ENCODE results near the gene MR1. TPM values are rescaled to one million over a fixed set of nuclear protein-coding genes. Genes with fewer than 3 reads are reported as not detected.

MR1 gene
- total and polyA plus RNA-seq, 2 donors from 2014 or later: 15.2 to 29.3 TPM

DNA sequence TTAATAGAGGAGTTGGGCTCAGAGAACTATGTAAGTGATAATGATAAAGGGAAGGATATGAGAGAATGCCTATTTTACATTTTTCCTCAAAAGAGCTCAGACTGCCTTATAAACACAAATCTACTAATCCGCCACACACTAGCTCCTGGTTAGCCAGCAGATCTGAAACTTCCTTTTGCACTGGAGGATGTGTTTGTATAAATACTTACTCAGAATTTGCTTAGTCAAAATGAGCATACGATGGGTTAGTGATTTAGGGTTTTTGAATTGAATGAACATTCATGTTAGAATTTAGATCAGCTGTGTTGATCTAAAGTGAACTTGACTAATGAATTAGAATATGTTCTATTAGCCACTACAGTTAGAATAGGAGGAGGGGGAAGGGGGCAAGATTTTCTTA lies 45.6 kb downstream of the MR1 start:
- Histone ChIP-seq H3K9me3 (ENCODE audit: control insufficient read depth in 2 of 3, insufficient read depth in 1 of 3, low read length in 3 of 3) (no peaks in the 10 kb centered on the region), H3K27me3 (ENCODE audit: control insufficient read depth, insufficient read depth, low read length) (no peaks in the 10 kb centered on the region), H3K4me1 (ENCODE audit: control insufficient read depth in 2 of 3, insufficient read depth in 2 of 3, low read depth in 1 of 3, low read length in 3 of 3) (peaks cover 0 to 2% (median 0%) of the 10 kb centered on the region in 3 donors), H3K36me3 (ENCODE audit: control insufficient read depth in 2 of 3, insufficient read depth in 3 of 3, low read length in 3 of 3) (no peaks in the 10 kb centered on the region), H3K27ac (ENCODE audit: low read depth in 2 of 2, low read length in 2 of 2) (no peak overlapping the region), H3K9ac (ENCODE audit: low read length in 3 of 3) (no peak overlapping the region), H3K4me3 (ENCODE audit: low read length in 3 of 3) (no peak overlapping the region)
- intact Hi-C loops (cut with DNase I): no loop called here
- TF ChIP-seq, protein P1, sequence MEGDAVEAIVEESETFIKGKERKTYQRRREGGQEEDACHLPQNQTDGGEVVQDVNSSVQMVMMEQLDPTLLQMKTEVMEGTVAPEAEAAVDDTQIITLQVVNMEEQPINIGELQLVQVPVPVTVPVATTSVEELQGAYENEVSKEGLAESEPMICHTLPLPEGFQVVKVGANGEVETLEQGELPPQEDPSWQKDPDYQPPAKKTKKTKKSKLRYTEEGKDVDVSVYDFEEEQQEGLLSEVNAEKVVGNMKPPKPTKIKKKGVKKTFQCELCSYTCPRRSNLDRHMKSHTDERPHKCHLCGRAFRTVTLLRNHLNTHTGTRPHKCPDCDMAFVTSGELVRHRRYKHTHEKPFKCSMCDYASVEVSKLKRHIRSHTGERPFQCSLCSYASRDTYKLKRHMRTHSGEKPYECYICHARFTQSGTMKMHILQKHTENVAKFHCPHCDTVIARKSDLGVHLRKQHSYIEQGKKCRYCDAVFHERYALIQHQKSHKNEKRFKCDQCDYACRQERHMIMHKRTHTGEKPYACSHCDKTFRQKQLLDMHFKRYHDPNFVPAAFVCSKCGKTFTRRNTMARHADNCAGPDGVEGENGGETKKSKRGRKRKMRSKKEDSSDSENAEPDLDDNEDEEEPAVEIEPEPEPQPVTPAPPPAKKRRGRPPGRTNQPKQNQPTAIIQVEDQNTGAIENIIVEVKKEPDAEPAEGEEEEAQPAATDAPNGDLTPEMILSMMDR (IDR thresholded peaks at IDR 0.05; ENCODE audit: borderline replicate concordance, extremely low read depth, insufficient read depth): no peak
- FAIRE-seq (no peak), DNase-seq (no peak)

DNA sequence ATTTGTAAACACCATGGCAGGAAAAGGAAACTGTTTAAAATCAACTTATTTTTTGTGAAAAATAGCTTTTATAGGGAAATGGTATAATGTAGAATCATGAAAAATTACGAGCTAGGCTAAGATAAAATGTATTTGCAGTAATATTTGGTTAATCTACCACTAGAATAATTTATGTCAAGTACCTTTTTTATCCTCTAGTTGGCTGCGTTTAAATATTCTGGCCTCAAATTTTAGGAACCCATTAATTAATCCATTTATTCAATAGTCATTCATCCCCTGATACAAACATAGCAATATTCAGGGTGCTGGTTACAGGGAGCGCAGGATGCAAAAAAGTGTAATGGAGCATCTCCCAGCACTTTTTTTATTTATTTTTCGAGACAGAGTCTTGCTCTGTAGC lies 46.1 kb downstream of the MR1 start:
- DNase-seq (no peak), FAIRE-seq (no peak)
- H3K9me3 ChIP-seq (ENCODE audit: control insufficient read depth in 2 of 3, insufficient read depth in 1 of 3, low read length in 3 of 3): no peaks in the 10 kb centered on the region
- no peak overlapping the region for H3K4me3 ChIP-seq (ENCODE audit: low read length in 3 of 3)
- H3K9ac ChIP-seq (ENCODE audit: low read length in 3 of 3): no peak overlapping the region
- intact Hi-C loops (cut with DNase I): loop anchor here (10.0 kb wide), 1 partner anchor 65 kb away; no protein-coding TSS in a partner anchor
- no peak overlapping the region for H3K27ac ChIP-seq (ENCODE audit: low read depth in 2 of 2, low read length in 2 of 2)
- TF ChIP-seq, protein P1 (IDR thresholded peaks at IDR 0.05; ENCODE audit: borderline replicate concordance, extremely low read depth, insufficient read depth): no peak
- no peaks in the 10 kb centered on the region for H3K36me3 ChIP-seq (ENCODE audit: control insufficient read depth in 2 of 3, insufficient read depth in 3 of 3, low read length in 3 of 3)
- H3K4me1 ChIP-seq (ENCODE audit: control insufficient read depth in 2 of 3, insufficient read depth in 2 of 3, low read depth in 1 of 3, low read length in 3 of 3): peaks cover 0 to 2% (median 0%) of the 10 kb centered on the region in 3 donors
- H3K27me3 ChIP-seq (ENCODE audit: control insufficient read depth, insufficient read depth, low read length): no peaks in the 10 kb centered on the region

DNA sequence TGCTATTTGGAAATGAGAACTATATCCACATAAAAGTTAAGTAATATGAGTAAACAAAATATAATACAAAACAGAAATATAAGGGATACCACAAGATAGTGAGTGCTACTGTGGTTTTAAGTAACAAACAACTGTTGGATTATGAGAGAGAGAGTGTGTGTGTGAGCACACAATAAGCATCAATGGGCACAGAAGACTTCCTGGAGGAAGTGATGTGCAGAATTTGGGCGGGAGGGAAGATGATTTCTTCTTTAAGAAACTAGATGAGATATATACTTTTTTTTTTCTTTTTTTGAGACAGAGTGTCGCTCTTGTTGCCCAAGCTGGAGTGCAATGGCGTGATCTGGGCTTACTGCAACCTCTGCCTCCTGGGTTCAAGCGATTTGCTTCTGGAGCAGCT lies 46.8 kb downstream of the MR1 start:
- TF ChIP-seq, protein P1 (IDR thresholded peaks at IDR 0.05; ENCODE audit: borderline replicate concordance, extremely low read depth, insufficient read depth): no peak
- intact Hi-C loops (cut with DNase I): loop anchor here (10.0 kb wide), 1 partner anchor 64 kb away; no protein-coding TSS in a partner anchor

DNA sequence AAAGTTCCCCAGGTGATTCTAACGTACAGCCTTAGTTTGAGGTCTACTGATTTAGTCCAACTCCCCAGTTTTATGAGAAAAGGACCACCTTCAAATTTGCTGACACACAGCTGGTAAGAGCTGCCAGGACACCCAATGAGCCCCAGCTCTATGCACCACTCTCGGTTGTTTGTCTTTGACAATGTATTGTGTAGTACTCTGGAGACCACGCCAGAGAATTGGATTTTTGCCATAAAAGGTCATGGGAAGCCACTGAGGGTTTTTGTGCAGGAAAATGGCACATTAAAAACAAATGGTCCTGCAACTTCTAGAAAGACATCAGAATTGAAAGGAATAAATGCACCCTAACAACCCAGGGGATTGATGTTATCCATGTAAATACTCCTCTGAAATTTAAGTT lies 47.6 kb downstream of the MR1 start:
- H3K4me3 ChIP-seq (ENCODE audit: low read length in 3 of 3): no peak overlapping the region
- H3K27ac ChIP-seq (ENCODE audit: low read depth in 2 of 2, low read length in 2 of 2): no peak overlapping the region
- peaks cover 0 to 2% (median 0%) of the 10 kb centered on the region in 3 donors for H3K4me1 ChIP-seq (ENCODE audit: control insufficient read depth in 2 of 3, insufficient read depth in 2 of 3, low read depth in 1 of 3, low read length in 3 of 3)
- H3K36me3 ChIP-seq (ENCODE audit: control insufficient read depth in 2 of 3, insufficient read depth in 3 of 3, low read length in 3 of 3): no peaks in the 10 kb centered on the region
- no peaks in the 10 kb centered on the region for H3K27me3 ChIP-seq (ENCODE audit: control insufficient read depth, insufficient read depth, low read length)
- no peak for DNase-seq
- no peak for FAIRE-seq
- intact Hi-C loops (cut with DNase I): loop anchor here (10.0 kb wide), 1 partner anchor 63 kb away; no protein-coding TSS in a partner anchor
- TF ChIP-seq, protein P1 (IDR thresholded peaks at IDR 0.05; ENCODE audit: borderline replicate concordance, extremely low read depth, insufficient read depth): no peak
- no peaks in the 10 kb centered on the region for H3K9me3 ChIP-seq (ENCODE audit: control insufficient read depth in 2 of 3, insufficient read depth in 1 of 3, low read length in 3 of 3)
- H3K9ac ChIP-seq (ENCODE audit: low read length in 3 of 3): no peak overlapping the region

More for the DNA sequence above, 46.8 kb downstream of the MR1 start:
- no peak overlapping the region for H3K27ac ChIP-seq (ENCODE audit: low read depth in 2 of 2, low read length in 2 of 2)
- H3K4me1 ChIP-seq (ENCODE audit: control insufficient read depth in 2 of 3, insufficient read depth in 2 of 3, low read depth in 1 of 3, low read length in 3 of 3): peaks cover 0 to 2% (median 0%) of the 10 kb centered on the region in 3 donors
- no peaks in the 10 kb centered on the region for H3K36me3 ChIP-seq (ENCODE audit: control insufficient read depth in 2 of 3, insufficient read depth in 3 of 3, low read length in 3 of 3)
- FAIRE-seq (no peak), DNase-seq (no peak)
- no peaks in the 10 kb centered on the region for H3K9me3 ChIP-seq (ENCODE audit: control insufficient read depth in 2 of 3, insufficient read depth in 1 of 3, low read length in 3 of 3)
- no peaks in the 10 kb centered on the region for H3K27me3 ChIP-seq (ENCODE audit: control insufficient read depth, insufficient read depth, low read length)
- H3K4me3 ChIP-seq (ENCODE audit: low read length in 3 of 3): no peak overlapping the region
- H3K9ac ChIP-seq (ENCODE audit: low read length in 3 of 3): no peak overlapping the region
